ENCODE data around the gene AFF3.

Gene AFF3

GRCh38 chr2:100066246-100066645, 76.1 kb downstream of the AFF3 start:
- DNase-seq: no peak

- DNase-seq: no peak
These were observed 77.6 kb downstream of the AFF3 start for GRCh38 chr2:100064592-100065428.

GRCh38 chr2:100064165-100064564, 78.2 kb downstream of the AFF3 start:
- no peak for DNase-seq

- DNase-seq: no peak
These were observed 78.9 kb downstream of the AFF3 start for GRCh38 chr2:100063459-100063953.

- DNase-seq: no peak
These were observed 80.1 kb downstream of the AFF3 start for GRCh38 chr2:100062336-100062735.

GRCh38 chr2:100060875-100061274, 81.5 kb downstream of the AFF3 start:
- DNase-seq: no peak

GRCh38 chr2:100059638-100060037, 82.8 kb downstream of the AFF3 start:
- DNase-seq: no peak

GRCh38 chr2:100057901-100058261, 84.5 kb downstream of the AFF3 start:
- no peak for DNase-seq

GRCh38 chr2:100054426-100054825, 88.0 kb downstream of the AFF3 start:
- no peak for DNase-seq

GRCh38 chr2:100053087-100053885, 89.1 kb downstream of the AFF3 start:
- no peak for DNase-seq

- DNase-seq: no peak
These were observed 89.7 kb downstream of the AFF3 start for GRCh38 chr2:100052650-100053049.

GRCh38 chr2:100051253-100051652, 91.1 kb downstream of the AFF3 start:
- no peak for DNase-seq

- no peak for DNase-seq
These were observed 91.7 kb downstream of the AFF3 start for GRCh38 chr2:100050685-100051084.

GRCh38 chr2:100046961-100047947, 95.1 kb downstream of the AFF3 start:
- DNase-seq: no peak

- DNase-seq: no peak
These were observed 97.4 kb downstream of the AFF3 start for GRCh38 chr2:100045000-100045399.

- no peak for DNase-seq
These were observed 98.5 kb downstream of the AFF3 start for GRCh38 chr2:100043891-100044255.

- no peak for DNase-seq
These were observed 99.1 kb downstream of the AFF3 start for GRCh38 chr2:100043081-100043890.

GRCh38 chr2:100042562-100042961, 99.8 kb downstream of the AFF3 start:
- DNase-seq: no peak

GRCh38 chr2:100041946-100042345, 100.4 kb downstream of the AFF3 start:
- no peak for DNase-seq

GRCh38 chr2:100041385-100041784, 101.0 kb downstream of the AFF3 start:
- no peak for DNase-seq

GRCh38 chr2:100040906-100041305, 101.5 kb downstream of the AFF3 start:
- no peak for DNase-seq
